ENCODE data around the gene TERT.

TERT gene

GRCh38 chr5:1242733-1243486 lies 52.0 kb downstream of the TERT start:
- Histone ChIP-seq H3K27ac (ENCODE audit: insufficient read depth, low read length, poor library complexity, severe bottlenecking) (no peak overlapping the region), H3K27me3 (replicated peaks; ENCODE audit: control insufficient read depth, insufficient read depth, low read length, poor library complexity, severe bottlenecking) (peaks cover 6% of the 10 kb centered on the region), H3K9me3 (ENCODE audit: control insufficient read depth, low read length) (no peaks in the 10 kb centered on the region), H3K4me3 (ENCODE audit: insufficient read depth, low read depth, low read length, poor library complexity, severe bottlenecking) (no peak overlapping the region), H3K36me3 (ENCODE audit: control insufficient read depth, insufficient read depth, low read length) (no peaks in the 10 kb centered on the region), H3K4me1 (ENCODE audit: control insufficient read depth, insufficient read depth, low read length, poor library complexity, severe bottlenecking) (no peaks in the 10 kb centered on the region)
- no peak for DNase-seq

- Histone ChIP-seq H3K27ac (ENCODE audit: insufficient read depth, low read length, poor library complexity, severe bottlenecking) (no peak overlapping the region), H3K9me3 (ENCODE audit: control insufficient read depth, low read length) (no peaks in the 10 kb centered on the region), H3K4me1 (ENCODE audit: control insufficient read depth, insufficient read depth, low read length, poor library complexity, severe bottlenecking) (no peaks in the 10 kb centered on the region), H3K36me3 (ENCODE audit: control insufficient read depth, insufficient read depth, low read length) (no peaks in the 10 kb centered on the region), H3K27me3 (replicated peaks; ENCODE audit: control insufficient read depth, insufficient read depth, low read length, poor library complexity, severe bottlenecking) (peaks cover 6% of the 10 kb centered on the region), H3K4me3 (ENCODE audit: insufficient read depth, low read depth, low read length, poor library complexity, severe bottlenecking) (no peak overlapping the region)
- DNase-seq: no peak
Observed at GRCh38 chr5:1241509-1242080, 53.3 kb downstream of the TERT start.

GRCh38 chr5:1240496-1241260 lies 54.2 kb downstream of the TERT start:
- Histone ChIP-seq H3K4me1 (ENCODE audit: control insufficient read depth, insufficient read depth, low read length, poor library complexity, severe bottlenecking) (no peaks in the 10 kb centered on the region), H3K27ac (ENCODE audit: insufficient read depth, low read length, poor library complexity, severe bottlenecking) (no peak overlapping the region), H3K36me3 (ENCODE audit: control insufficient read depth, insufficient read depth, low read length) (no peaks in the 10 kb centered on the region), H3K27me3 (replicated peaks; ENCODE audit: control insufficient read depth, insufficient read depth, low read length, poor library complexity, severe bottlenecking) (peaks cover 5% of the 10 kb centered on the region), H3K4me3 (ENCODE audit: insufficient read depth, low read depth, low read length, poor library complexity, severe bottlenecking) (no peak overlapping the region), H3K9me3 (ENCODE audit: control insufficient read depth, low read length) (no peaks in the 10 kb centered on the region)
- DNase-seq: no peak

GRCh38 chr5:1239505-1240251 lies 55.2 kb downstream of the TERT start:
- H3K36me3 ChIP-seq (ENCODE audit: control insufficient read depth, insufficient read depth, low read length): no peaks in the 10 kb centered on the region
- DNase-seq: no peak

DNA sequence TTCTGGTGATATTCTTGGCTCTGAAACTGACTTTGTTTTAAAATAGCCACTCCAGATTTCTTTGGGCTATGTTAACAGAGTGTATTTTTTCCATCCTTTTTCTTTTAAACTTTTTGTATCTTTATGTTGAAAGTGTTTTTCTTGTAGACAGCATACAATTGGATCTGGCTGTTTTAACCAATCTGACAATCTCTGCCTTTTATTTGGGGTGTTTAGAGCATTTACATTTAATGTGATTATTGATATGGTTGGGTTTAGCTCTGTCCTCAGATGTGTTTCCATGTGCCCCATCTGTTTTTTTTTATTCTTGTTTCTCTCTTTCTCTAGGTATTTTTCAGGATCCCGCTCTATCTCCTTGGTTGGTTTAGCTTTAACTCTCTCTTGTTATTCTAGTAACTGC lies 59.0 kb downstream of the TERT start:
- no peaks in the 10 kb centered on the region for H3K9me3 ChIP-seq (ENCODE audit: control insufficient read depth, low read length)
- H3K27ac ChIP-seq (ENCODE audit: insufficient read depth, low read length, poor library complexity, severe bottlenecking): no peak overlapping the region
- no peak overlapping the region for H3K4me3 ChIP-seq (ENCODE audit: insufficient read depth, low read depth, low read length, poor library complexity, severe bottlenecking)
- DNase-seq: no peak
- no peaks in the 10 kb centered on the region for H3K4me1 ChIP-seq (ENCODE audit: control insufficient read depth, insufficient read depth, low read length, poor library complexity, severe bottlenecking)
- no peaks in the 10 kb centered on the region for H3K27me3 ChIP-seq (replicated peaks; ENCODE audit: control insufficient read depth, insufficient read depth, low read length, poor library complexity, severe bottlenecking)
- no peaks in the 10 kb centered on the region for H3K36me3 ChIP-seq (ENCODE audit: control insufficient read depth, insufficient read depth, low read length)

More at GRCh38 chr5:1239505-1240251, 55.2 kb downstream of the TERT start:
- H3K9me3 ChIP-seq (ENCODE audit: control insufficient read depth, low read length): no peaks in the 10 kb centered on the region
- no peaks in the 10 kb centered on the region for H3K27me3 ChIP-seq (replicated peaks; ENCODE audit: control insufficient read depth, insufficient read depth, low read length, poor library complexity, severe bottlenecking)
- H3K27ac ChIP-seq (ENCODE audit: insufficient read depth, low read length, poor library complexity, severe bottlenecking): no peak overlapping the region
- H3K4me3 ChIP-seq (ENCODE audit: insufficient read depth, low read depth, low read length, poor library complexity, severe bottlenecking): no peak overlapping the region
- no peaks in the 10 kb centered on the region for H3K4me1 ChIP-seq (ENCODE audit: control insufficient read depth, insufficient read depth, low read length, poor library complexity, severe bottlenecking)

DNA sequence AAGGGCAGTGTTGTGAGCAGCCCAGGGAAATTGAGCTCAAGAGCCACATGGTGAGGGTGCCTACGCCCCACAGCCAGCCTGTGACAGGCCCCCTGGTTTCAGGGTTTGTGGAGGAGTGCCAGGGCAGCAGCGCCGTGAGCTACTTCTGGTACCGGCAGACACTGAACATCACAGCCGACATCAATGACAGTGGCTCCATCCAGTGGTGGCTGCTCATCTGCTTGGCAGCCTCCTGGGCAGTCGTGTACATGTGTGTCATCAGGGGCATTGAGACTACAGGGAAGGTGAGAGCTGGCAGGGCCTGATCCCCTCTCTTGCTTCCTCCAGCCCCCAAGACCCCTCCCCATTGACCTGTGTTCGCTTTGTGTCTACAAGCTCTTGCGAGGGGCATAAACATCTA lies 59.5 kb downstream of the TERT start:
- no peaks in the 10 kb centered on the region for H3K4me1 ChIP-seq (ENCODE audit: control insufficient read depth, insufficient read depth, low read length, poor library complexity, severe bottlenecking)
- H3K4me3 ChIP-seq (ENCODE audit: insufficient read depth, low read depth, low read length, poor library complexity, severe bottlenecking): no peak overlapping the region
- H3K27ac ChIP-seq (ENCODE audit: insufficient read depth, low read length, poor library complexity, severe bottlenecking): no peak overlapping the region
- H3K36me3 ChIP-seq (ENCODE audit: control insufficient read depth, insufficient read depth, low read length): no peaks in the 10 kb centered on the region
- H3K9me3 ChIP-seq (ENCODE audit: control insufficient read depth, low read length): no peaks in the 10 kb centered on the region
- peaks cover 2% of the 10 kb centered on the region for H3K27me3 ChIP-seq (replicated peaks; ENCODE audit: control insufficient read depth, insufficient read depth, low read length, poor library complexity, severe bottlenecking)
- no peak for DNase-seq

DNA sequence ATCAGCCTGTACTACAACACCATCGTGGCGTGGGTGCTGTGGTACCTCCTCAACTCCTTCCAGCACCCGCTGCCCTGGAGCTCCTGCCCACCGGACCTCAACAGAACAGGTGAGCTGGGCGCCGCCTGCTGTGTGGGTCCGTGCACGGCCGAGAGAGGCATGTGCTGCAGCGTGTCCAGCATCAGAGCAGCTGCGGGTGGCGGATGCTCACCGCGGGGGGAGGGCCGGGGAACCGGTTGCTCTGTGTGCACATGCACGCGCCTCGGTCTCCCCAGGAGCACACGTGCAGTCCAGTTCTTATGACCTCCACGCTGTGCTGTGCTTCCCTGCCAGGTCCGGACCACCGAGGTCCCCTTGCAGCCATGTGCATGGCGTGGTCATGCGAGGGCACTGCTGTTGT lies 62.1 kb downstream of the TERT start:
- H3K27me3 ChIP-seq (replicated peaks; ENCODE audit: control insufficient read depth, insufficient read depth, low read length, poor library complexity, severe bottlenecking): peaks cover 4% of the 10 kb centered on the region

DNA sequence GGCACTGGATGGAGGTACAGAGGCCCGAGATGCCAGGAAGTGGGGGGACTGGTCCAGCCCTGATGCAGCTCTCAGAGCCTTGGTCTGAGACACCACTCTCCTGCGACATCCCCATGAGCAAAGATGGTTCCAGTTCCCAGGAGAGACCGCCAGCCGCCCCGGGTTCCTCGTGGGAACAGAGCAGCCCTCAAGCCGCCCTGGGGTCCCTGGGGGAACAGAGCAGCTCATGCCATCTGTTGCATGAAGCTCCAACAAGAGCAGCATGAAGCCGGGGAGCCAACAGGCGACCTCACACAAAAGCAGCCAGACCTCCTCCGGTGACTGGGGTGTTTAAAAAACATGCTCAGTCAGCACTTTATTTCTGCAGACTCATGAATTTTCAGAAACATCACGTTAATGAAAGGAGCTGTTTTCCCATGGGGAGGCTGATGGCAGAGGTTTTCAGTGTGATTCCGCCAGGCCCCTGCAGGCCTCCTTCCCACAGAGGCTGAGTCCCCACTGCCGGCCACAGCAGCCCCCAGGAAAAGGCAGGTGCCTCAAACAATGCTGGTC lies 63.4 kb downstream of the TERT start:
- Histone ChIP-seq H3K4me1 (ENCODE audit: control insufficient read depth, insufficient read depth, low read length, poor library complexity, severe bottlenecking) (no peaks in the 10 kb centered on the region), H3K36me3 (ENCODE audit: control insufficient read depth, insufficient read depth, low read length) (no peaks in the 10 kb centered on the region), H3K27ac (ENCODE audit: insufficient read depth, low read length, poor library complexity, severe bottlenecking) (no peak overlapping the region), H3K4me3 (ENCODE audit: insufficient read depth, low read depth, low read length, poor library complexity, severe bottlenecking) (no peak overlapping the region), H3K27me3 (replicated peaks; ENCODE audit: control insufficient read depth, insufficient read depth, low read length, poor library complexity, severe bottlenecking) (peaks cover 4% of the 10 kb centered on the region), H3K9me3 (ENCODE audit: control insufficient read depth, low read length) (no peaks in the 10 kb centered on the region)
- no peak for DNase-seq

More for the DNA sequence above, 62.1 kb downstream of the TERT start:
- no peaks in the 10 kb centered on the region for H3K9me3 ChIP-seq (ENCODE audit: control insufficient read depth, low read length)
- no peaks in the 10 kb centered on the region for H3K36me3 ChIP-seq (ENCODE audit: control insufficient read depth, insufficient read depth, low read length)
- H3K4me3 ChIP-seq (ENCODE audit: insufficient read depth, low read depth, low read length, poor library complexity, severe bottlenecking): no peak overlapping the region
- no peak for DNase-seq
- no peaks in the 10 kb centered on the region for H3K4me1 ChIP-seq (ENCODE audit: control insufficient read depth, insufficient read depth, low read length, poor library complexity, severe bottlenecking)
- H3K27ac ChIP-seq (ENCODE audit: insufficient read depth, low read length, poor library complexity, severe bottlenecking): no peak overlapping the region

GRCh38 chr5:1230551-1230950 lies 64.3 kb downstream of the TERT start:
- H3K27ac ChIP-seq (ENCODE audit: insufficient read depth, low read length, poor library complexity, severe bottlenecking): no peak overlapping the region

More at GRCh38 chr5:1230551-1230950, 64.3 kb downstream of the TERT start:
- Histone ChIP-seq H3K36me3 (ENCODE audit: control insufficient read depth, insufficient read depth, low read length) (no peaks in the 10 kb centered on the region), H3K27me3 (replicated peaks; ENCODE audit: control insufficient read depth, insufficient read depth, low read length, poor library complexity, severe bottlenecking) (peaks cover 4% of the 10 kb centered on the region), H3K4me3 (ENCODE audit: insufficient read depth, low read depth, low read length, poor library complexity, severe bottlenecking) (no peak overlapping the region), H3K9me3 (ENCODE audit: control insufficient read depth, low read length) (no peaks in the 10 kb centered on the region), H3K4me1 (ENCODE audit: control insufficient read depth, insufficient read depth, low read length, poor library complexity, severe bottlenecking) (no peaks in the 10 kb centered on the region)
- DNase-seq: no peak

Measured in effector memory CD4-positive, alpha-beta T cell (primary cell).